WTC11 (cell line): ENCODE data around the gene ADD1. TPM values are rescaled to one million over a fixed set of nuclear protein-coding genes. Genes with fewer than 3 reads are reported as not detected.

ENCODE experiments used
- ATAC-seq: fragments of 200-7000 bp; cut with Tn5 transposase; 2 replicates; pipeline ENCODE4 v1.10.0; 2021; ENCODE audit warnings: mild to moderate bottlenecking, moderate library complexity
- CTCF ChIA-PET: fragments of 300-600 bp; sonication (Branson Sonifier 250); formaldehyde crosslinking; loops from one replicate; lab custom pipeline; 2021; ENCODE audit warnings: antibody characterized with exemption; lab: Charles Lee
- POLR2A ChIA-PET: fragments of 350-600 bp; sonication (Branson Sonifier 250); formaldehyde crosslinking; loops from one replicate; lab custom pipeline; 2021; ENCODE audit warnings: antibody characterized with exemption; lab: Charles Lee
- DNase-seq: peaks from one replicate; pipeline ENCODE4 v3.0.0; 2021; ENCODE audit warnings: low spot score
- H3K27ac Mint-ChIP-seq: 2 replicates; pipeline ENCODE4 v1.8.0; 2021; ENCODE audit warnings: mixed read lengths
- H3K27me3 Mint-ChIP-seq: 2 replicates; pipeline ENCODE4 v1.8.0; 2021; ENCODE audit warnings: low read depth, mild to moderate bottlenecking, moderate library complexity, mixed read lengths
- H3K36me3 Mint-ChIP-seq: 2 replicates; pipeline ENCODE4 v1.8.0; 2021; ENCODE audit warnings: mixed read lengths
- H3K4me1 Mint-ChIP-seq: 2 replicates; pipeline ENCODE4 v1.8.0; 2022; ENCODE audit warnings: mixed read lengths
- H3K4me3 Mint-ChIP-seq: 2 replicates; pipeline ENCODE4 v1.8.0; 2021; ENCODE audit warnings: mild to moderate bottlenecking, moderate library complexity, mixed read lengths
- H3K9me3 Mint-ChIP-seq: 2 replicates; pipeline ENCODE4 v1.8.0; 2021; ENCODE audit warnings: mixed read lengths
- GRHL2 ChIP-seq: fragments of 250-450 bp; sonication (Bioruptor Pico); IDR thresholded peaks from 2 replicates; pipeline ENCODE4 v1.8.0; 2022; ENCODE audit warnings: mild to moderate bottlenecking, moderate library complexity; ENCODE audit not compliant: insufficient replicate concordance, severe bottlenecking
- KAT7 ChIP-seq: sonication (generic); formaldehyde crosslinking; IDR thresholded peaks from 2 replicates; pipeline ENCODE4 v1.8.1; 2023; ENCODE audit warnings: missing genetic modification reagents, mild to moderate bottlenecking, borderline replicate concordance
- RELA ChIP-seq: sonication (generic); formaldehyde crosslinking; IDR thresholded peaks from 2 replicates; pipeline ENCODE4 v1.8.1; 2022; ENCODE audit warnings: missing genetic modification reagents, mild to moderate bottlenecking, borderline replicate concordance
- SOX15 ChIP-seq: fragments of 250-450 bp; sonication (Bioruptor Pico); IDR thresholded peaks from 2 replicates; pipeline ENCODE4 v1.9.0; 2021; ENCODE audit warnings: mild to moderate bottlenecking
- ZNF138 ChIP-seq: sonication (generic); formaldehyde crosslinking; conservative IDR thresholded peaks from 2 replicates; pipeline ENCODE4 v1.8.1; 2022; ENCODE audit warnings: mild to moderate bottlenecking, moderate library complexity, missing genetic modification reagents
- ZNF232 ChIP-seq: sonication (generic); formaldehyde crosslinking; IDR thresholded peaks from 2 replicates; pipeline ENCODE4 v1.8.0; 2022; ENCODE audit warnings: mild to moderate bottlenecking, missing genetic modification reagents
- ZNF263 ChIP-seq: sonication (generic); formaldehyde crosslinking; IDR thresholded peaks from 2 replicates; pipeline ENCODE4 v1.8.1; 2022; ENCODE audit warnings: low read depth, mild to moderate bottlenecking, moderate library complexity, missing genetic modification reagents
- total RNA-seq: library from RNA; stranded (reverse); gene quantifications from 3 replicates; pipeline ENCODE4 v1.2.3, GENCODE V29; 2021
- TF ChIP-seq, protein P1 (sequence below): sonication (generic); formaldehyde crosslinking; IDR thresholded peaks from 2 replicates; pipeline ENCODE4 v1.8.0; 2022; ENCODE audit warnings: mild to moderate bottlenecking, missing genetic modification reagents
- TF ChIP-seq, protein P2 (sequence below): sonication (generic); formaldehyde crosslinking; IDR thresholded peaks from 2 replicates; pipeline ENCODE4 v1.8.0; 2023; ENCODE audit warnings: missing genetic modification reagents, mild to moderate bottlenecking, borderline replicate concordance
- TF ChIP-seq, protein P3 (sequence below): sonication (generic); formaldehyde crosslinking; IDR thresholded peaks from 2 replicates; pipeline ENCODE4 v1.8.1; 2022; ENCODE audit warnings: mild to moderate bottlenecking, missing genetic modification reagents, moderate library complexity, borderline replicate concordance
- TF ChIP-seq, protein P4 (sequence below): sonication (generic); formaldehyde crosslinking; IDR thresholded peaks from 2 replicates; pipeline ENCODE4 v1.8.1; 2023; ENCODE audit warnings: mild to moderate bottlenecking, missing genetic modification reagents, moderate library complexity
- TF ChIP-seq, protein P5 (sequence below): sonication (generic); formaldehyde crosslinking; IDR thresholded peaks from 2 replicates; pipeline ENCODE4 v1.8.1; 2022; ENCODE audit warnings: low read depth, mild to moderate bottlenecking, moderate library complexity, missing genetic modification reagents, borderline replicate concordance
- TF ChIP-seq, protein P6 (sequence below): sonication (generic); formaldehyde crosslinking; conservative IDR thresholded peaks from 2 replicates; pipeline ENCODE4 v1.8.1; 2023; ENCODE audit warnings: mild to moderate bottlenecking, low read depth, missing genetic modification reagents, moderate library complexity
- TF ChIP-seq, protein P7 (sequence below): sonication (generic); formaldehyde crosslinking; IDR thresholded peaks from 2 replicates; pipeline ENCODE4 v1.8.1; 2023; ENCODE audit warnings: mild to moderate bottlenecking, missing genetic modification reagents
- TF ChIP-seq, protein P8 (sequence below): sonication (generic); formaldehyde crosslinking; IDR thresholded peaks from 2 replicates; pipeline ENCODE4 v1.8.1; 2023; ENCODE audit warnings: mild to moderate bottlenecking, missing genetic modification reagents

ADD1 gene
- total RNA-seq, 1 experiment from 2014 or later: 178 TPM

DNA sequence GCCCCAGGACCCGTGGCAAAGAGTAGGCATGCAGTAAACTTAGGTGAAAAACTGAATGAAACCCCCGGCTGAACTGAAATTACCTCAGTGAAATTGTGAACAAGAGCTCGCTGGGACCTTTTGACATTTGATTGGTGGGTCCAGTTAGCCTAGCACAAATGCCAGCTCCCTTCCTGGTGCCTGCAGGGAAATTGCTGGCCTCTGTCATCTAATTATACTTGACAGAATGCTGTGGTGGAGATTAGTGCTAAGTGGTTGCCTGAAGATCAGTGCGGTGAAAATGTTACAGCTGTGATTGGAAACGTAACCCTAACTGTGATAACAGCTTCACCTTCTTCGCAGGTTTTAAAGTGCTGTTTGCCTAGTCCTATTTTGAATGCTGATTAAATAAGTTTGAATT is 43.0 kb downstream of the ADD1 start (continued):
- TF ChIP-seq, protein P1, sequence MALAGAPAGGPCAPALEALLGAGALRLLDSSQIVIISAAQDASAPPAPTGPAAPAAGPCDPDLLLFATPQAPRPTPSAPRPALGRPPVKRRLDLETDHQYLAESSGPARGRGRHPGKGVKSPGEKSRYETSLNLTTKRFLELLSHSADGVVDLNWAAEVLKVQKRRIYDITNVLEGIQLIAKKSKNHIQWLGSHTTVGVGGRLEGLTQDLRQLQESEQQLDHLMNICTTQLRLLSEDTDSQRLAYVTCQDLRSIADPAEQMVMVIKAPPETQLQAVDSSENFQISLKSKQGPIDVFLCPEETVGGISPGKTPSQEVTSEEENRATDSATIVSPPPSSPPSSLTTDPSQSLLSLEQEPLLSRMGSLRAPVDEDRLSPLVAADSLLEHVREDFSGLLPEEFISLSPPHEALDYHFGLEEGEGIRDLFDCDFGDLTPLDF (CRISPR knock-in tag): no peak

DNA sequence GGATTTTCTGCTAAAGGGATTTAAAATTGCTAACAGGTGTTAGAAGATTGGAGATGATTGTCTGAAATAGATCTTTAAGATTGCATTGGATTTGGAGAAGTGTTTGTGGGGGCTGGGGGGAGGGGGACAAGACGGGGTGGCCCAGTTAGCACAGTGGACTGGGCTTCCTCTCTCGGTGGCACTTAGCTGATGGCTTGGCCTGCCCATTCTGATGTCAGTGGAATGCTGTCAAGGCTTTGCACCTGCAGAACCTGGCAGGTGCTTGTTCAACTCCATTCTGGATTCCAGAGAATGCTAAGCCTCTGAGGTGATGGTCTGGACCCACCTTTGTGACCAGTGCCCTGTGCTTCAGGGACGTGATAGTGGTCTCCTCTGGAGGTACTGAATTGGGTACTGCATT is 43.7 kb downstream of the ADD1 start:
- H3K27me3 Mint-ChIP-seq: no peaks in the 10 kb centered on the region

DNA sequence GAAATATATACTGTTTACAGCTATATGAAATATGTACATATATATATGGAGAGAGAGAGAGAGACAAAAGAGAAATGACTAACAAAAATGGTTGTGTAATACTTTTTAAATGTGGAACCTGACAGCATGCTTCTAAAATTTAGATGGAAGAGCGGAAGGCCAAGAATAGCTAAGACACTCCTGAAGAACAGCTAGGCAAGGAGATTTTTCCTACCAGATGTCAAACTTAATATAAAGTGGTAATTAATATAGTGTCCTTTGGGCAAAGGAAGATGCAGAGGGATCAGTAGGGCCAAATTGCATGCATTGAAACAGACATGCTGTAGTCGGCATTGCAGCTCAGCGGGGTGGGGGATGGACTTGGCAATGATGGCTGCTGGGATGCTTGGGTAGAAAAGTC is 45.2 kb downstream of the ADD1 start:
- no peak for ATAC-seq
- Mint-ChIP-seq H3K9me3 (no peaks in the 10 kb centered on the region), H3K27ac (no peak overlapping the region), H3K4me1 (no peaks in the 10 kb centered on the region), H3K27me3 (no peaks in the 10 kb centered on the region), H3K36me3 (peaks cover 42% of the 10 kb centered on the region), H3K4me3 (no peak overlapping the region)
- POLR2A ChIA-PET: no interaction called here
- CTCF ChIA-PET: no interaction called here
- DNase-seq: no peak
- TF ChIP-seq ZNF263 (CRISPR knock-in tag) (no peak), KAT7 (CRISPR knock-in tag) (no peak), RELA (no peak), ZNF138 (CRISPR knock-in tag) (no peak)
- TF ChIP-seq, protein P2, sequence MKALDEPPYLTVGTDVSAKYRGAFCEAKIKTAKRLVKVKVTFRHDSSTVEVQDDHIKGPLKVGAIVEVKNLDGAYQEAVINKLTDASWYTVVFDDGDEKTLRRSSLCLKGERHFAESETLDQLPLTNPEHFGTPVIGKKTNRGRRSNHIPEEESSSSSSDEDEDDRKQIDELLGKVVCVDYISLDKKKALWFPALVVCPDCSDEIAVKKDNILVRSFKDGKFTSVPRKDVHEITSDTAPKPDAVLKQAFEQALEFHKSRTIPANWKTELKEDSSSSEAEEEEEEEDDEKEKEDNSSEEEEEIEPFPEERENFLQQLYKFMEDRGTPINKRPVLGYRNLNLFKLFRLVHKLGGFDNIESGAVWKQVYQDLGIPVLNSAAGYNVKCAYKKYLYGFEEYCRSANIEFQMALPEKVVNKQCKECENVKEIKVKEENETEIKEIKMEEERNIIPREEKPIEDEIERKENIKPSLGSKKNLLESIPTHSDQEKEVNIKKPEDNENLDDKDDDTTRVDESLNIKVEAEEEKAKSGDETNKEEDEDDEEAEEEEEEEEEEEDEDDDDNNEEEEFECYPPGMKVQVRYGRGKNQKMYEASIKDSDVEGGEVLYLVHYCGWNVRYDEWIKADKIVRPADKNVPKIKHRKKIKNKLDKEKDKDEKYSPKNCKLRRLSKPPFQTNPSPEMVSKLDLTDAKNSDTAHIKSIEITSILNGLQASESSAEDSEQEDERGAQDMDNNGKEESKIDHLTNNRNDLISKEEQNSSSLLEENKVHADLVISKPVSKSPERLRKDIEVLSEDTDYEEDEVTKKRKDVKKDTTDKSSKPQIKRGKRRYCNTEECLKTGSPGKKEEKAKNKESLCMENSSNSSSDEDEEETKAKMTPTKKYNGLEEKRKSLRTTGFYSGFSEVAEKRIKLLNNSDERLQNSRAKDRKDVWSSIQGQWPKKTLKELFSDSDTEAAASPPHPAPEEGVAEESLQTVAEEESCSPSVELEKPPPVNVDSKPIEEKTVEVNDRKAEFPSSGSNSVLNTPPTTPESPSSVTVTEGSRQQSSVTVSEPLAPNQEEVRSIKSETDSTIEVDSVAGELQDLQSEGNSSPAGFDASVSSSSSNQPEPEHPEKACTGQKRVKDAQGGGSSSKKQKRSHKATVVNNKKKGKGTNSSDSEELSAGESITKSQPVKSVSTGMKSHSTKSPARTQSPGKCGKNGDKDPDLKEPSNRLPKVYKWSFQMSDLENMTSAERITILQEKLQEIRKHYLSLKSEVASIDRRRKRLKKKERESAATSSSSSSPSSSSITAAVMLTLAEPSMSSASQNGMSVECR (CRISPR knock-in tag): no peak
- TF ChIP-seq, protein P3, sequence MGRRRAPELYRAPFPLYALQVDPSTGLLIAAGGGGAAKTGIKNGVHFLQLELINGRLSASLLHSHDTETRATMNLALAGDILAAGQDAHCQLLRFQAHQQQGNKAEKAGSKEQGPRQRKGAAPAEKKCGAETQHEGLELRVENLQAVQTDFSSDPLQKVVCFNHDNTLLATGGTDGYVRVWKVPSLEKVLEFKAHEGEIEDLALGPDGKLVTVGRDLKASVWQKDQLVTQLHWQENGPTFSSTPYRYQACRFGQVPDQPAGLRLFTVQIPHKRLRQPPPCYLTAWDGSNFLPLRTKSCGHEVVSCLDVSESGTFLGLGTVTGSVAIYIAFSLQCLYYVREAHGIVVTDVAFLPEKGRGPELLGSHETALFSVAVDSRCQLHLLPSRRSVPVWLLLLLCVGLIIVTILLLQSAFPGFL (CRISPR knock-in tag): no peak

More for the DNA sequence above, 43.7 kb downstream of the ADD1 start:
- Mint-ChIP-seq H3K4me3 (no peak overlapping the region), H3K4me1 (peaks cover 10% of the 10 kb centered on the region), H3K9me3 (no peaks in the 10 kb centered on the region), H3K36me3 (peaks cover 42% of the 10 kb centered on the region), H3K27ac (no peak overlapping the region)
- ChIA-PET POLR2A (no interaction called here), CTCF (interaction anchor here (0.9 kb wide), 1 partner anchor 23 kb away, joined by 3 read pairs; no protein-coding TSS in a partner anchor)
- DNase-seq (no peak), ATAC-seq (no peak)
- TF ChIP-seq ZNF232 (CRISPR knock-in tag): no peak
- TF ChIP-seq GRHL2 (CRISPR knock-in tag): no peak
- TF ChIP-seq SOX15 (CRISPR knock-in tag): no peak
- TF ChIP-seq, protein P4, sequence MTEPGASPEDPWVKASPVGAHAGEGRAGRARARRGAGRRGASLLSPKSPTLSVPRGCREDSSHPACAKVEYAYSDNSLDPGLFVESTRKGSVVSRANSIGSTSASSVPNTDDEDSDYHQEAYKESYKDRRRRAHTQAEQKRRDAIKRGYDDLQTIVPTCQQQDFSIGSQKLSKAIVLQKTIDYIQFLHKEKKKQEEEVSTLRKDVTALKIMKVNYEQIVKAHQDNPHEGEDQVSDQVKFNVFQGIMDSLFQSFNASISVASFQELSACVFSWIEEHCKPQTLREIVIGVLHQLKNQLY: no peak
- TF ChIP-seq, protein P5, sequence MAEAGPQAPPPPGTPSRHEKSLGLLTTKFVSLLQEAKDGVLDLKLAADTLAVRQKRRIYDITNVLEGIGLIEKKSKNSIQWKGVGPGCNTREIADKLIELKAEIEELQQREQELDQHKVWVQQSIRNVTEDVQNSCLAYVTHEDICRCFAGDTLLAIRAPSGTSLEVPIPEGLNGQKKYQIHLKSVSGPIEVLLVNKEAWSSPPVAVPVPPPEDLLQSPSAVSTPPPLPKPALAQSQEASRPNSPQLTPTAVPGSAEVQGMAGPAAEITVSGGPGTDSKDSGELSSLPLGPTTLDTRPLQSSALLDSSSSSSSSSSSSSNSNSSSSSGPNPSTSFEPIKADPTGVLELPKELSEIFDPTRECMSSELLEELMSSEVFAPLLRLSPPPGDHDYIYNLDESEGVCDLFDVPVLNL (CRISPR knock-in tag): no peak
- TF ChIP-seq, protein P6, sequence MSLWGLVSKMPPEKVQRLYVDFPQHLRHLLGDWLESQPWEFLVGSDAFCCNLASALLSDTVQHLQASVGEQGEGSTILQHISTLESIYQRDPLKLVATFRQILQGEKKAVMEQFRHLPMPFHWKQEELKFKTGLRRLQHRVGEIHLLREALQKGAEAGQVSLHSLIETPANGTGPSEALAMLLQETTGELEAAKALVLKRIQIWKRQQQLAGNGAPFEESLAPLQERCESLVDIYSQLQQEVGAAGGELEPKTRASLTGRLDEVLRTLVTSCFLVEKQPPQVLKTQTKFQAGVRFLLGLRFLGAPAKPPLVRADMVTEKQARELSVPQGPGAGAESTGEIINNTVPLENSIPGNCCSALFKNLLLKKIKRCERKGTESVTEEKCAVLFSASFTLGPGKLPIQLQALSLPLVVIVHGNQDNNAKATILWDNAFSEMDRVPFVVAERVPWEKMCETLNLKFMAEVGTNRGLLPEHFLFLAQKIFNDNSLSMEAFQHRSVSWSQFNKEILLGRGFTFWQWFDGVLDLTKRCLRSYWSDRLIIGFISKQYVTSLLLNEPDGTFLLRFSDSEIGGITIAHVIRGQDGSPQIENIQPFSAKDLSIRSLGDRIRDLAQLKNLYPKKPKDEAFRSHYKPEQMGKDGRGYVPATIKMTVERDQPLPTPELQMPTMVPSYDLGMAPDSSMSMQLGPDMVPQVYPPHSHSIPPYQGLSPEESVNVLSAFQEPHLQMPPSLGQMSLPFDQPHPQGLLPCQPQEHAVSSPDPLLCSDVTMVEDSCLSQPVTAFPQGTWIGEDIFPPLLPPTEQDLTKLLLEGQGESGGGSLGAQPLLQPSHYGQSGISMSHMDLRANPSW (CRISPR knock-in tag): no peak
- TF ChIP-seq, protein P7, sequence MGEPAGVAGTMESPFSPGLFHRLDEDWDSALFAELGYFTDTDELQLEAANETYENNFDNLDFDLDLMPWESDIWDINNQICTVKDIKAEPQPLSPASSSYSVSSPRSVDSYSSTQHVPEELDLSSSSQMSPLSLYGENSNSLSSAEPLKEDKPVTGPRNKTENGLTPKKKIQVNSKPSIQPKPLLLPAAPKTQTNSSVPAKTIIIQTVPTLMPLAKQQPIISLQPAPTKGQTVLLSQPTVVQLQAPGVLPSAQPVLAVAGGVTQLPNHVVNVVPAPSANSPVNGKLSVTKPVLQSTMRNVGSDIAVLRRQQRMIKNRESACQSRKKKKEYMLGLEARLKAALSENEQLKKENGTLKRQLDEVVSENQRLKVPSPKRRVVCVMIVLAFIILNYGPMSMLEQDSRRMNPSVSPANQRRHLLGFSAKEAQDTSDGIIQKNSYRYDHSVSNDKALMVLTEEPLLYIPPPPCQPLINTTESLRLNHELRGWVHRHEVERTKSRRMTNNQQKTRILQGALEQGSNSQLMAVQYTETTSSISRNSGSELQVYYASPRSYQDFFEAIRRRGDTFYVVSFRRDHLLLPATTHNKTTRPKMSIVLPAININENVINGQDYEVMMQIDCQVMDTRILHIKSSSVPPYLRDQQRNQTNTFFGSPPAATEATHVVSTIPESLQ (CRISPR knock-in tag): no peak
- no peak for TF ChIP-seq ZNF263 (CRISPR knock-in tag)
- TF ChIP-seq, protein P8, sequence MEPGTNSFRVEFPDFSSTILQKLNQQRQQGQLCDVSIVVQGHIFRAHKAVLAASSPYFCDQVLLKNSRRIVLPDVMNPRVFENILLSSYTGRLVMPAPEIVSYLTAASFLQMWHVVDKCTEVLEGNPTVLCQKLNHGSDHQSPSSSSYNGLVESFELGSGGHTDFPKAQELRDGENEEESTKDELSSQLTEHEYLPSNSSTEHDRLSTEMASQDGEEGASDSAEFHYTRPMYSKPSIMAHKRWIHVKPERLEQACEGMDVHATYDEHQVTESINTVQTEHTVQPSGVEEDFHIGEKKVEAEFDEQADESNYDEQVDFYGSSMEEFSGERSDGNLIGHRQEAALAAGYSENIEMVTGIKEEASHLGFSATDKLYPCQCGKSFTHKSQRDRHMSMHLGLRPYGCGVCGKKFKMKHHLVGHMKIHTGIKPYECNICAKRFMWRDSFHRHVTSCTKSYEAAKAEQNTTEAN: no peak
- TF ChIP-seq, all 79 proteins: peak for 0
